IMR-90 (cell line): ENCODE data around the gene PTGES.

ENCODE experiments used
- BHLHE40 ChIP-seq: fragments of 150-350 bp; IDR thresholded peaks from 2 replicates; pipeline ENCODE4 v1.6.1; 2016; ENCODE audit warnings: mild to moderate bottlenecking, low read depth, low read length
- CHD1 ChIP-seq: IDR thresholded peaks from 2 replicates; pipeline ENCODE4 v1.6.1; 2012; ENCODE audit warnings: low read depth, low read length, improper control_type of control experiment
- MAFK ChIP-seq: IDR thresholded peaks from 2 replicates; pipeline ENCODE4 v1.6.1; 2012; ENCODE audit warnings: low read depth, low read length, improper control_type of control experiment
- MAZ ChIP-seq: IDR thresholded peaks from 2 replicates; pipeline ENCODE4 v1.6.1; 2012; ENCODE audit warnings: low read depth, mild to moderate bottlenecking, low read length, improper control_type of control experiment, moderate library complexity, borderline replicate concordance
- MXI1 ChIP-seq: IDR thresholded peaks from 2 replicates; pipeline ENCODE4 v1.6.1; 2012; ENCODE audit warnings: low read depth, mild to moderate bottlenecking, low read length, moderate library complexity, borderline replicate concordance
- POLR2A ChIP-seq: IDR thresholded peaks from 2 replicates; pipeline ENCODE4 v1.6.1; 2012; ENCODE audit warnings: mild to moderate bottlenecking, low read depth, low read length
- RAD21 ChIP-seq: IDR thresholded peaks from 2 replicates; pipeline ENCODE4 v1.6.1; 2012; ENCODE audit warnings: low read length, improper control_type of control experiment
- RFX5 ChIP-seq: IDR thresholded peaks from 2 replicates; pipeline ENCODE4 v1.8.0; 2012; ENCODE audit warnings: low read depth, mild to moderate bottlenecking, low read length, moderate library complexity
- TF ChIP-seq, protein P1 (sequence below): conservative IDR thresholded peaks from 2 replicates; pipeline ENCODE4 v1.5.1; 2012; ENCODE audit warnings: mild to moderate bottlenecking, low read depth, low read length, improper control_type of control experiment
- TF ChIP-seq, protein P2 (sequence below): fragments of 150-350 bp; IDR thresholded peaks from 2 replicates; pipeline ENCODE4 v1.6.1; 2017; ENCODE audit warnings: mild to moderate bottlenecking, antibody characterized with exemption, low read length, low read depth
- TF ChIP-seq, protein P3 (sequence below): fragments of 150-350 bp; IDR thresholded peaks from 2 replicates; pipeline ENCODE4 v1.6.1; 2016; ENCODE audit warnings: low read depth, mild to moderate bottlenecking, low read length, moderate library complexity, borderline replicate concordance

DNA sequence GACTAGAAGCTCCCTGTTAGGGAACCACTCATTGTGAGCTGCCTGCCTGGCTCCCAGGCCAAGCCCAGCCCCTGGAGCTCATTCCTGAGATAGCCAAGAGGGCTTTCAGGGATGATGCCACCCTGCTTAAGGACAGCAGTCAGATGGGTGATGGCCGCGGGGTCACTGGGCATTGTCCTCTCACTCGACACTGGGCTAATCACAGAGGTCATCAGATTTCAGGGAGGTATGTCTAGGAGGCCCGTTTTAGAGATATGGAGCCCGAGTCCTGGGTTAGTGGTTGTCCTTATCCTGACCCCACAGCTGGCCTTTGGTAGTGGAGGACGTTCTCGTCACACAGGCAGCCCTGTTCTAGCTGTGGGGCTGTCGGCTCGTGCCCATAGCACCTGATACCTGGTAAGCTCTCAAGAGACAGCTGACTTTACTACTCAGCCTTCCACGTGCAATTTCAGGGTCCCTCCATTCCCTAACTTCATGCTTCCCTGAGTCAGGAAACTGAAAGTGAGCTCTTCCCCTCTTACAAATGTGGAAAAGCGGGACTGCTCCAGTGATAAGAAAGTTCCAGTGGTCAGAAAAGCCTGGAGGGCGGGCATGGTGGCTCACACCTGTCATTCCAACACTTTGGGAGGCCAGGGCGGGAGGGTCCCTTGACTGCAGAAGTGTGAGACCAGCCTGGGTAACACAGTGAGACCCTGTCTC is 7.1 kb upstream of the PTGES start:
- TF ChIP-seq, protein P1, sequence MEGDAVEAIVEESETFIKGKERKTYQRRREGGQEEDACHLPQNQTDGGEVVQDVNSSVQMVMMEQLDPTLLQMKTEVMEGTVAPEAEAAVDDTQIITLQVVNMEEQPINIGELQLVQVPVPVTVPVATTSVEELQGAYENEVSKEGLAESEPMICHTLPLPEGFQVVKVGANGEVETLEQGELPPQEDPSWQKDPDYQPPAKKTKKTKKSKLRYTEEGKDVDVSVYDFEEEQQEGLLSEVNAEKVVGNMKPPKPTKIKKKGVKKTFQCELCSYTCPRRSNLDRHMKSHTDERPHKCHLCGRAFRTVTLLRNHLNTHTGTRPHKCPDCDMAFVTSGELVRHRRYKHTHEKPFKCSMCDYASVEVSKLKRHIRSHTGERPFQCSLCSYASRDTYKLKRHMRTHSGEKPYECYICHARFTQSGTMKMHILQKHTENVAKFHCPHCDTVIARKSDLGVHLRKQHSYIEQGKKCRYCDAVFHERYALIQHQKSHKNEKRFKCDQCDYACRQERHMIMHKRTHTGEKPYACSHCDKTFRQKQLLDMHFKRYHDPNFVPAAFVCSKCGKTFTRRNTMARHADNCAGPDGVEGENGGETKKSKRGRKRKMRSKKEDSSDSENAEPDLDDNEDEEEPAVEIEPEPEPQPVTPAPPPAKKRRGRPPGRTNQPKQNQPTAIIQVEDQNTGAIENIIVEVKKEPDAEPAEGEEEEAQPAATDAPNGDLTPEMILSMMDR: no peak
- no peak for TF ChIP-seq POLR2A
- TF ChIP-seq, protein P2, sequence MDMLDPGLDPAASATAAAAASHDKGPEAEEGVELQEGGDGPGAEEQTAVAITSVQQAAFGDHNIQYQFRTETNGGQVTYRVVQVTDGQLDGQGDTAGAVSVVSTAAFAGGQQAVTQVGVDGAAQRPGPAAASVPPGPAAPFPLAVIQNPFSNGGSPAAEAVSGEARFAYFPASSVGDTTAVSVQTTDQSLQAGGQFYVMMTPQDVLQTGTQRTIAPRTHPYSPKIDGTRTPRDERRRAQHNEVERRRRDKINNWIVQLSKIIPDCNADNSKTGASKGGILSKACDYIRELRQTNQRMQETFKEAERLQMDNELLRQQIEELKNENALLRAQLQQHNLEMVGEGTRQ: no peak
- no peak for TF ChIP-seq BHLHE40
- TF ChIP-seq MAFK: no peak
- TF ChIP-seq RAD21: no peak
- no peak for TF ChIP-seq RFX5
- TF ChIP-seq, protein P3, sequence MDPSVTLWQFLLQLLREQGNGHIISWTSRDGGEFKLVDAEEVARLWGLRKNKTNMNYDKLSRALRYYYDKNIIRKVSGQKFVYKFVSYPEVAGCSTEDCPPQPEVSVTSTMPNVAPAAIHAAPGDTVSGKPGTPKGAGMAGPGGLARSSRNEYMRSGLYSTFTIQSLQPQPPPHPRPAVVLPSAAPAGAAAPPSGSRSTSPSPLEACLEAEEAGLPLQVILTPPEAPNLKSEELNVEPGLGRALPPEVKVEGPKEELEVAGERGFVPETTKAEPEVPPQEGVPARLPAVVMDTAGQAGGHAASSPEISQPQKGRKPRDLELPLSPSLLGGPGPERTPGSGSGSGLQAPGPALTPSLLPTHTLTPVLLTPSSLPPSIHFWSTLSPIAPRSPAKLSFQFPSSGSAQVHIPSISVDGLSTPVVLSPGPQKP: no peak
- TF ChIP-seq MXI1: no peak
- TF ChIP-seq CHD1: no peak
- no peak for TF ChIP-seq MAZ
